ENCODE results near the gene RPL21.

DNA sequence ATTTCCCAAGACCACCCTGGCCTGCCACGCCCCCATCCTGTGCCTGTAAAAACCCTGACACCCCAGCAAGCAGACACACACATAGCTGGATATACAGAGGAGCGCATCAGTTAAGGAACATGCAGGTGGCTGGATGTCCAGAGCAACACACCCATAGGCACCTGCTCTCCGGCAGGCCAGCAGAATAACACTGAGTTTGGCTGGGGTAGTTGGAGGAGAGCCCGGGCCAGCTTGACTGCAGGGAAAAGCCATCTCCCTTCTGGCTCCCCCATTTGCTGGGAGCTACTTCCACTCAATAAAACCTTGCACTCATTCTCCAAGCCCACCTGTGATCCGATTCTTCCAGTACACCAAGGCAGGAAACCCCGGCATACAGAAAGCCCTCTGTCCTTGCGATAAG lies 28.1 kb downstream of the RPL21 start:
- TF ChIP-seq POLR2AphosphoS5 (IDR thresholded peaks at IDR 0.05; ENCODE audit: low read depth, low read length) (no peak), TAF1 (IDR thresholded peaks at IDR 0.05; ENCODE audit: borderline replicate concordance, insufficient read depth, low read length) (no peak), SIN3A (IDR thresholded peaks at IDR 0.05; ENCODE audit: borderline replicate concordance, insufficient read depth, low read length) (no peak), FOXP2 (optimal IDR thresholded peaks at IDR 0.05; ENCODE audit: borderline replicate concordance, extremely low read depth, extremely low read length, insufficient read depth) (no peak)
- TF ChIP-seq, protein P1, sequence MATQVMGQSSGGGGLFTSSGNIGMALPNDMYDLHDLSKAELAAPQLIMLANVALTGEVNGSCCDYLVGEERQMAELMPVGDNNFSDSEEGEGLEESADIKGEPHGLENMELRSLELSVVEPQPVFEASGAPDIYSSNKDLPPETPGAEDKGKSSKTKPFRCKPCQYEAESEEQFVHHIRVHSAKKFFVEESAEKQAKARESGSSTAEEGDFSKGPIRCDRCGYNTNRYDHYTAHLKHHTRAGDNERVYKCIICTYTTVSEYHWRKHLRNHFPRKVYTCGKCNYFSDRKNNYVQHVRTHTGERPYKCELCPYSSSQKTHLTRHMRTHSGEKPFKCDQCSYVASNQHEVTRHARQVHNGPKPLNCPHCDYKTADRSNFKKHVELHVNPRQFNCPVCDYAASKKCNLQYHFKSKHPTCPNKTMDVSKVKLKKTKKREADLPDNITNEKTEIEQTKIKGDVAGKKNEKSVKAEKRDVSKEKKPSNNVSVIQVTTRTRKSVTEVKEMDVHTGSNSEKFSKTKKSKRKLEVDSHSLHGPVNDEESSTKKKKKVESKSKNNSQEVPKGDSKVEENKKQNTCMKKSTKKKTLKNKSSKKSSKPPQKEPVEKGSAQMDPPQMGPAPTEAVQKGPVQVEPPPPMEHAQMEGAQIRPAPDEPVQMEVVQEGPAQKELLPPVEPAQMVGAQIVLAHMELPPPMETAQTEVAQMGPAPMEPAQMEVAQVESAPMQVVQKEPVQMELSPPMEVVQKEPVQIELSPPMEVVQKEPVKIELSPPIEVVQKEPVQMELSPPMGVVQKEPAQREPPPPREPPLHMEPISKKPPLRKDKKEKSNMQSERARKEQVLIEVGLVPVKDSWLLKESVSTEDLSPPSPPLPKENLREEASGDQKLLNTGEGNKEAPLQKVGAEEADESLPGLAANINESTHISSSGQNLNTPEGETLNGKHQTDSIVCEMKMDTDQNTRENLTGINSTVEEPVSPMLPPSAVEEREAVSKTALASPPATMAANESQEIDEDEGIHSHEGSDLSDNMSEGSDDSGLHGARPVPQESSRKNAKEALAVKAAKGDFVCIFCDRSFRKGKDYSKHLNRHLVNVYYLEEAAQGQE (IDR thresholded peaks at IDR 0.05; ENCODE audit: insufficient read depth in 1 of 2, low read depth in 2 of 2, low read length in 2 of 2) = no peak

Data from PFSK-1 (cell line).